ENCODE data around the gene ACY1. TPM values are rescaled to one million over a fixed set of nuclear protein-coding genes. Genes with fewer than 3 reads are reported as not detected.
A peak's percentile ranks its signal among the peaks of the same experiment; 100 is the strongest.

The ACY1 gene
- polyA plus RNA-seq, 1 of the 3 experiments (the other 2 are of a cell fraction), result 93.0 TPM

- peaks cover 0 to 1% of the 10 kb centered on the region in 2 experiments for H3K36me3 ChIP-seq (replicated peaks in 1 of 2; ENCODE audit: control insufficient read depth in 1 of 2, insufficient read depth in 2 of 2, low read length in 1 of 2)
- H3K4me2 ChIP-seq, result peak overlapping the region; percentile 99
- H3K4me3 ChIP-seq (ENCODE audit: low read depth in 2 of 2, low read length in 1 of 2), result peak overlapping the region; percentile 76 to 79
- peak overlapping the region in 1 of 2 experiments; percentile 74; a peak in 3 of 4 replicates for H3K27ac ChIP-seq (ENCODE audit: low read depth in 2 of 2, low read length in 1 of 2)
- H3K9ac ChIP-seq, result peak overlapping the region; percentile 79
- 100% methylated on average over 3 of the region's 5 CpGs for WGBS (ENCODE audit: low lambda C conversion rate)
- TF ChIP-seq, protein P1, sequence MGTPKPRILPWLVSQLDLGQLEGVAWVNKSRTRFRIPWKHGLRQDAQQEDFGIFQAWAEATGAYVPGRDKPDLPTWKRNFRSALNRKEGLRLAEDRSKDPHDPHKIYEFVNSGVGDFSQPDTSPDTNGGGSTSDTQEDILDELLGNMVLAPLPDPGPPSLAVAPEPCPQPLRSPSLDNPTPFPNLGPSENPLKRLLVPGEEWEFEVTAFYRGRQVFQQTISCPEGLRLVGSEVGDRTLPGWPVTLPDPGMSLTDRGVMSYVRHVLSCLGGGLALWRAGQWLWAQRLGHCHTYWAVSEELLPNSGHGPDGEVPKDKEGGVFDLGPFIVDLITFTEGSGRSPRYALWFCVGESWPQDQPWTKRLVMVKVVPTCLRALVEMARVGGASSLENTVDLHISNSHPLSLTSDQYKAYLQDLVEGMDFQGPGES (IDR thresholded peaks at IDR 0.05; ENCODE audit: low read depth, low read length), result no peak
- no peak for TF ChIP-seq MXI1 (IDR thresholded peaks at IDR 0.05; ENCODE audit: low read depth, low read length)
- ChIA-PET POLR2A (interaction anchor here (3.9 kb wide), 1 partner anchor 24 kb away, joined by 19 read pairs; the partner anchor contains the start of genes PARP3 and RRP9), CTCF (interaction anchor here (1.0 to 10.7 kb wide), 5 partner anchors 7 to 36 kb away, joined by 3 to 84 read pairs (median 10); partner anchors contain the start of genes ABHD14A, ABHD14B, GPR62 and PARP3)
- no peak for DNase-seq
- peaks cover 12% of the 10 kb centered on the region for H3F3A ChIP-seq (replicated peaks; ENCODE audit: insufficient read depth)
- peaks cover 39% of the 10 kb centered on the region for H3K79me2 ChIP-seq (ENCODE audit: insufficient read depth)
- H2AFZ ChIP-seq (ENCODE audit: low read depth), result no peak overlapping the region
- H3K9me3 ChIP-seq, result no peaks in the 10 kb centered on the region
- H3K9me2 ChIP-seq, result no peaks in the 10 kb centered on the region
- H4K20me1 ChIP-seq (ENCODE audit: insufficient read depth), result 0 out of 2 replicates have a peak, but pooled peaks cover 4% of the 10 kb centered on the region
- H3K4me1 ChIP-seq (ENCODE audit: control insufficient read depth in 1 of 2, insufficient read depth in 2 of 2, low read depth in 1 of 2, low read length in 1 of 2), result peaks cover 4 to 66% of the 10 kb centered on the region in 2 experiments; a peak in 2 of 4 replicates
- no peaks in the 10 kb centered on the region for H3K27me3 ChIP-seq (ENCODE audit: insufficient read depth)
These were observed 16.8 kb upstream of the ACY1 start for GRCh38 chr3:51966486-51966885.

- Histone ChIP-seq H3K36me3 (replicated peaks in 1 of 2; ENCODE audit: control insufficient read depth in 1 of 2, insufficient read depth in 2 of 2, low read length in 1 of 2) (no peaks in the 10 kb centered on the region), H3K4me2 (peak overlapping the region; percentile 99), H4K20me1 (ENCODE audit: insufficient read depth) (0 out of 2 replicates have a peak, but pooled peaks cover 4% of the 10 kb centered on the region), H3K79me2 (ENCODE audit: insufficient read depth) (peaks cover 39% of the 10 kb centered on the region), H3K27me3 (ENCODE audit: insufficient read depth) (no peaks in the 10 kb centered on the region), H3K9me3 (no peaks in the 10 kb centered on the region), H3K9ac (peak overlapping the region; percentile 79), H3K4me1 (ENCODE audit: control insufficient read depth in 1 of 2, insufficient read depth in 2 of 2, low read depth in 1 of 2, low read length in 1 of 2) (peaks cover 4 to 67% of the 10 kb centered on the region in 2 experiments; a peak in 2 of 4 replicates), H2AFZ (ENCODE audit: low read depth) (peak overlapping the region; percentile 63; the same call in 1 of the 2 replicates), H3F3A (replicated peaks; ENCODE audit: insufficient read depth) (peaks cover 12% of the 10 kb centered on the region), H3K27ac (ENCODE audit: low read depth in 2 of 2, low read length in 1 of 2) (peak overlapping the region; percentile 35 to 74; a peak in 3 of 4 replicates), H3K9me2 (no peaks in the 10 kb centered on the region), H3K4me3 (ENCODE audit: low read depth in 2 of 2, low read length in 1 of 2) (peak overlapping the region; percentile 76 to 79)
- ChIA-PET POLR2A (interaction anchor here (3.9 kb wide), 1 partner anchor 25 kb away, joined by 19 read pairs; the partner anchor contains the start of genes PARP3 and RRP9), CTCF (interaction anchor here (0.7 to 10.7 kb wide), 7 partner anchors 7 to 154 kb away, joined by 3 to 84 read pairs (median 10); partner anchors contain the start of genes ABHD14A, ABHD14B, ACY1 and DUSP7)
- WGBS (ENCODE audit: low lambda C conversion rate), result 17% methylated on average over 5 of the region's 33 CpGs
- peak; percentile 58 for DNase-seq
- no peak for TF ChIP-seq EZH2phosphoT487 (IDR thresholded peaks at IDR 0.05; ENCODE audit: borderline replicate concordance, low read depth)
- TF ChIP-seq, protein P2, sequence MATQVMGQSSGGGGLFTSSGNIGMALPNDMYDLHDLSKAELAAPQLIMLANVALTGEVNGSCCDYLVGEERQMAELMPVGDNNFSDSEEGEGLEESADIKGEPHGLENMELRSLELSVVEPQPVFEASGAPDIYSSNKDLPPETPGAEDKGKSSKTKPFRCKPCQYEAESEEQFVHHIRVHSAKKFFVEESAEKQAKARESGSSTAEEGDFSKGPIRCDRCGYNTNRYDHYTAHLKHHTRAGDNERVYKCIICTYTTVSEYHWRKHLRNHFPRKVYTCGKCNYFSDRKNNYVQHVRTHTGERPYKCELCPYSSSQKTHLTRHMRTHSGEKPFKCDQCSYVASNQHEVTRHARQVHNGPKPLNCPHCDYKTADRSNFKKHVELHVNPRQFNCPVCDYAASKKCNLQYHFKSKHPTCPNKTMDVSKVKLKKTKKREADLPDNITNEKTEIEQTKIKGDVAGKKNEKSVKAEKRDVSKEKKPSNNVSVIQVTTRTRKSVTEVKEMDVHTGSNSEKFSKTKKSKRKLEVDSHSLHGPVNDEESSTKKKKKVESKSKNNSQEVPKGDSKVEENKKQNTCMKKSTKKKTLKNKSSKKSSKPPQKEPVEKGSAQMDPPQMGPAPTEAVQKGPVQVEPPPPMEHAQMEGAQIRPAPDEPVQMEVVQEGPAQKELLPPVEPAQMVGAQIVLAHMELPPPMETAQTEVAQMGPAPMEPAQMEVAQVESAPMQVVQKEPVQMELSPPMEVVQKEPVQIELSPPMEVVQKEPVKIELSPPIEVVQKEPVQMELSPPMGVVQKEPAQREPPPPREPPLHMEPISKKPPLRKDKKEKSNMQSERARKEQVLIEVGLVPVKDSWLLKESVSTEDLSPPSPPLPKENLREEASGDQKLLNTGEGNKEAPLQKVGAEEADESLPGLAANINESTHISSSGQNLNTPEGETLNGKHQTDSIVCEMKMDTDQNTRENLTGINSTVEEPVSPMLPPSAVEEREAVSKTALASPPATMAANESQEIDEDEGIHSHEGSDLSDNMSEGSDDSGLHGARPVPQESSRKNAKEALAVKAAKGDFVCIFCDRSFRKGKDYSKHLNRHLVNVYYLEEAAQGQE (IDR thresholded peaks at IDR 0.05; ENCODE audit: low read depth, low read length), result no peak
- no peak for TF ChIP-seq RAD21 (IDR thresholded peaks at IDR 0.05; ENCODE audit: low read length)
- TF ChIP-seq JUND (IDR thresholded peaks at IDR 0.05), result no peak
- TF ChIP-seq, protein P3, sequence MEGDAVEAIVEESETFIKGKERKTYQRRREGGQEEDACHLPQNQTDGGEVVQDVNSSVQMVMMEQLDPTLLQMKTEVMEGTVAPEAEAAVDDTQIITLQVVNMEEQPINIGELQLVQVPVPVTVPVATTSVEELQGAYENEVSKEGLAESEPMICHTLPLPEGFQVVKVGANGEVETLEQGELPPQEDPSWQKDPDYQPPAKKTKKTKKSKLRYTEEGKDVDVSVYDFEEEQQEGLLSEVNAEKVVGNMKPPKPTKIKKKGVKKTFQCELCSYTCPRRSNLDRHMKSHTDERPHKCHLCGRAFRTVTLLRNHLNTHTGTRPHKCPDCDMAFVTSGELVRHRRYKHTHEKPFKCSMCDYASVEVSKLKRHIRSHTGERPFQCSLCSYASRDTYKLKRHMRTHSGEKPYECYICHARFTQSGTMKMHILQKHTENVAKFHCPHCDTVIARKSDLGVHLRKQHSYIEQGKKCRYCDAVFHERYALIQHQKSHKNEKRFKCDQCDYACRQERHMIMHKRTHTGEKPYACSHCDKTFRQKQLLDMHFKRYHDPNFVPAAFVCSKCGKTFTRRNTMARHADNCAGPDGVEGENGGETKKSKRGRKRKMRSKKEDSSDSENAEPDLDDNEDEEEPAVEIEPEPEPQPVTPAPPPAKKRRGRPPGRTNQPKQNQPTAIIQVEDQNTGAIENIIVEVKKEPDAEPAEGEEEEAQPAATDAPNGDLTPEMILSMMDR (IDR thresholded peaks at IDR 0.05), result no peak
- TF ChIP-seq, protein P4, sequence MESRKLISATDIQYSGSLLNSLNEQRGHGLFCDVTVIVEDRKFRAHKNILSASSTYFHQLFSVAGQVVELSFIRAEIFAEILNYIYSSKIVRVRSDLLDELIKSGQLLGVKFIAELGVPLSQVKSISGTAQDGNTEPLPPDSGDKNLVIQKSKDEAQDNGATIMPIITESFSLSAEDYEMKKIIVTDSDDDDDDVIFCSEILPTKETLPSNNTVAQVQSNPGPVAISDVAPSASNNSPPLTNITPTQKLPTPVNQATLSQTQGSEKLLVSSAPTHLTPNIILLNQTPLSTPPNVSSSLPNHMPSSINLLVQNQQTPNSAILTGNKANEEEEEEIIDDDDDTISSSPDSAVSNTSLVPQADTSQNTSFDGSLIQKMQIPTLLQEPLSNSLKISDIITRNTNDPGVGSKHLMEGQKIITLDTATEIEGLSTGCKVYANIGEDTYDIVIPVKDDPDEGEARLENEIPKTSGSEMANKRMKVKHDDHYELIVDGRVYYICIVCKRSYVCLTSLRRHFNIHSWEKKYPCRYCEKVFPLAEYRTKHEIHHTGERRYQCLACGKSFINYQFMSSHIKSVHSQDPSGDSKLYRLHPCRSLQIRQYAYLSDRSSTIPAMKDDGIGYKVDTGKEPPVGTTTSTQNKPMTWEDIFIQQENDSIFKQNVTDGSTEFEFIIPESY (IDR thresholded peaks at IDR 0.05; ENCODE audit: borderline replicate concordance, low read depth), result no peak
- TF ChIP-seq EP300 (IDR thresholded peaks at IDR 0.05; ENCODE audit: borderline replicate concordance in 1 of 2, low read depth in 1 of 2, low read length in 1 of 2), result no peak
- TF ChIP-seq TEAD4 (IDR thresholded peaks at IDR 0.05; ENCODE audit: borderline replicate concordance, insufficient read depth), result no peak
- no peak for TF ChIP-seq FOSL2 (IDR thresholded peaks at IDR 0.05; ENCODE audit: borderline replicate concordance, low read depth)
- TF ChIP-seq RFX5 (IDR thresholded peaks at IDR 0.05; ENCODE audit: low read length), result no peak
- TF ChIP-seq TCF12 (IDR thresholded peaks at IDR 0.05), result no peak
- TF ChIP-seq MEF2A (IDR thresholded peaks at IDR 0.05; ENCODE audit: borderline replicate concordance, low read depth), result no peak
- no peak for TF ChIP-seq RXRA (IDR thresholded peaks at IDR 0.05; ENCODE audit: borderline replicate concordance, low read depth)
- no peak for TF ChIP-seq YY1 (IDR thresholded peaks at IDR 0.05; ENCODE audit: low read depth)
These were observed 16.4 kb upstream of the ACY1 start for GRCh38 chr3:51966922-51967383.
